ENCODE data around the gene IGFL2.
"Not testable (repeated sequence)": the region's sequence is repeated elsewhere in the genome, so short reads cannot be mapped to it uniquely, and the experiment has no call there.

The IGFL2 gene

GRCh38 chr19:46189971-46190888, 42.2 kb downstream of the IGFL2 start:
- no peak for DNase-seq (ENCODE audit: low read depth in 3 of 3)

- no peak for DNase-seq (ENCODE audit: low read depth in 3 of 3)
These were observed 43.3 kb downstream of the IGFL2 start for GRCh38 chr19:46191356-46191755.

GRCh38 chr19:46191972-46192371, 43.9 kb downstream of the IGFL2 start:
- DNase-seq (ENCODE audit: low read depth in 3 of 3): no peak

- not testable (repeated sequence) for DNase-seq (ENCODE audit: low read depth in 3 of 3)
These were observed 44.6 kb downstream of the IGFL2 start for GRCh38 chr19:46192626-46192991.

GRCh38 chr19:46192992-46193650, 45.1 kb downstream of the IGFL2 start:
- DNase-seq (ENCODE audit: low read depth in 3 of 3): peak in 1 of 3 experiments; percentile 18

- no peak for DNase-seq (ENCODE audit: low read depth in 3 of 3)
These were observed 45.6 kb downstream of the IGFL2 start for GRCh38 chr19:46193678-46194077.

GRCh38 chr19:46195104-46195503, 47.1 kb downstream of the IGFL2 start:
- DNase-seq (ENCODE audit: low read depth in 3 of 3): no peak

- DNase-seq (ENCODE audit: low read depth in 3 of 3): not testable (repeated sequence)
These were observed 47.9 kb downstream of the IGFL2 start for GRCh38 chr19:46195919-46196318.

GRCh38 chr19:46196410-46197124, 48.5 kb downstream of the IGFL2 start:
- DNase-seq (ENCODE audit: low read depth in 3 of 3): no peak

- DNase-seq (ENCODE audit: low read depth in 3 of 3): no peak
These were observed 49.5 kb downstream of the IGFL2 start for GRCh38 chr19:46197314-46198070.

GRCh38 chr19:46198756-46199155, 50.7 kb downstream of the IGFL2 start:
- no peak for DNase-seq (ENCODE audit: low read depth in 3 of 3)

- DNase-seq (ENCODE audit: low read depth in 3 of 3): no peak
These were observed 53.6 kb downstream of the IGFL2 start for GRCh38 chr19:46201454-46202310.

- DNase-seq (ENCODE audit: low read depth in 3 of 3): no peak
These were observed 54.4 kb downstream of the IGFL2 start for GRCh38 chr19:46202426-46202825.

GRCh38 chr19:46202872-46203860, 55.1 kb downstream of the IGFL2 start:
- no peak for DNase-seq (ENCODE audit: low read depth in 3 of 3)

GRCh38 chr19:46204008-46204407, 56.0 kb downstream of the IGFL2 start:
- no peak for DNase-seq (ENCODE audit: low read depth in 3 of 3)

- no peak for DNase-seq (ENCODE audit: low read depth in 3 of 3)
These were observed 57.3 kb downstream of the IGFL2 start for GRCh38 chr19:46205183-46205984.

GRCh38 chr19:46206176-46206575, 58.1 kb downstream of the IGFL2 start:
- DNase-seq (ENCODE audit: low read depth in 3 of 3): no peak

- no peak for DNase-seq (ENCODE audit: low read depth in 3 of 3)
These were observed 58.6 kb downstream of the IGFL2 start for GRCh38 chr19:46206682-46207081.

GRCh38 chr19:46207858-46208257, 59.8 kb downstream of the IGFL2 start:
- DNase-seq (ENCODE audit: low read depth in 3 of 3): not testable (repeated sequence)

Data from stimulated activated CD4-positive, alpha-beta T cell treated with anti-CD3 and anti-CD28 coated beads, TNF-alpha, amount 100 ng/mL, for 24 hours (primary cell).